ENCODE data around the gene CHSY3.

The CHSY3 gene

DNA sequence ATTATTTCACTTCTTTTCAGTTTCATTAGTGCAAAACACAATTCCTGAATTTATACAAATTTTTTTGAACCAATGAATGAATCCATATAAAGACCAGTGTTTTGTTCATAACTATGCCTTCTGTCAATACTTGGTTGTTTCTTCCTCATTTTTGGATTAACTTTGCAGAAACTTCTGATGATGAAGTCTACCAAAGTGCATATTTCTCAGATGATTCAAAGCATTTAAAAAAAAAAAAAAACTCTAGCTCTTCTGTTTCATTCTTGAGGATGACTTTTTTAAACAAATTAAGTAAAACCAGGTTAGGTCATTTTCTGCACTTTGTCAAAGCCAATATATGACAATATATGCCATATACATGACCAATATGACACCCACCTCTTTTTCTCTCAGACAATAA, 92.6 kb downstream of the CHSY3 start:
- H3K4me1 ChIP-seq (ENCODE audit: control insufficient read depth, low read depth, low read length) = peaks cover 2% of the 10 kb centered on the region
- no peak overlapping the region for H3K9ac ChIP-seq (ENCODE audit: low read length)
- no peak overlapping the region for H3K27ac ChIP-seq (ENCODE audit: low read length)
- no peak overlapping the region for H3K4me3 ChIP-seq (ENCODE audit: low read length)
- no peaks in the 10 kb centered on the region for H3K36me3 ChIP-seq (ENCODE audit: control insufficient read depth, low read depth, low read length)
- H3K27me3 ChIP-seq (ENCODE audit: control insufficient read depth, insufficient read depth, low read length) = no peaks in the 10 kb centered on the region
- H3K9me3 ChIP-seq (ENCODE audit: control insufficient read depth, low read depth, low read length) = no peaks in the 10 kb centered on the region

DNA sequence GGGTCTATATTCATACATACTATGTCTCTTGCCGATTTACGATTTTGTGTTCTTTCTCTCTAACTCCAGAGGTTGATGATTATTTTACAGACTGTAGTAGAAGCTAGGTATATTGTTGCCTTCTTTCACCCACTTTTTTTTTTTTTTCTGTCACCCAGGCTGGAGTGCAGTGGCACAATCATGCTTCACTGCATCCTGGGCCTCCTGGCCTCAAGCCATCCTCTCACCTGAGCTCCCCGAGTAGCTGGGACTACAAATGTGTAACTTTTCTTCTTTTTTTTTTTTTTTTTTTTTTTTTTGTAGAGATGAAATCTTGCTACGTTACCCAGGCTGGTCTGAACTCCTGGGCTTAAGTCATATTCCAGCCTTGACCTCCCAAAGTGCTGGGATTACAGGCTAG, 96.2 kb downstream of the CHSY3 start:
- no peaks in the 10 kb centered on the region for H3K36me3 ChIP-seq (ENCODE audit: control insufficient read depth, low read depth, low read length)
- peaks cover 14% of the 10 kb centered on the region for H3K4me1 ChIP-seq (ENCODE audit: control insufficient read depth, low read depth, low read length)
- H3K9me3 ChIP-seq (ENCODE audit: control insufficient read depth, low read depth, low read length) = no peaks in the 10 kb centered on the region
- no peak overlapping the region for H3K27ac ChIP-seq (ENCODE audit: low read length)
- no peaks in the 10 kb centered on the region for H3K27me3 ChIP-seq (ENCODE audit: control insufficient read depth, insufficient read depth, low read length)
- H3K9ac ChIP-seq (ENCODE audit: low read length) = no peak overlapping the region
- H3K4me3 ChIP-seq (ENCODE audit: low read length) = no peak overlapping the region

DNA sequence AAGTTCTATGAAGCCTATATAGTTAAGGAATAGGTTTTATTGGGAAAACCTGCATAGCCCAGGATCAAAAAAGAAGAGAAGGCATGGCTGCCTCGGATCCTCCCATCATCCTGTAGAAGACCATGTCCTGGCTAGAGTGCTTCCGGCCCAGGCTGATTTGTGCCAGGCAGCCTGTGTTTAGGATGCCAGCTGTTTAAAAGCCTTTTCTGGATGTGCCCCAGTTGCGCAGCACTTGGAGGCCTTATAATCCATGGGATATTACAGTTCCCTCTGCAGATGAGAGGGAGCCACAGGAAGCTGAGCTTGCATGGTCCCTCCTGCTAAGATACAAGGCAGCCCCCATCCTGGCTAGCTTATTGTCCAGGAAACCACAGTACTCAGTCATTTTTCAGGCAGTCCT, 97.9 kb downstream of the CHSY3 start:
- H3K4me1 ChIP-seq (ENCODE audit: control insufficient read depth, low read depth, low read length) = peaks cover 14% of the 10 kb centered on the region

DNA sequence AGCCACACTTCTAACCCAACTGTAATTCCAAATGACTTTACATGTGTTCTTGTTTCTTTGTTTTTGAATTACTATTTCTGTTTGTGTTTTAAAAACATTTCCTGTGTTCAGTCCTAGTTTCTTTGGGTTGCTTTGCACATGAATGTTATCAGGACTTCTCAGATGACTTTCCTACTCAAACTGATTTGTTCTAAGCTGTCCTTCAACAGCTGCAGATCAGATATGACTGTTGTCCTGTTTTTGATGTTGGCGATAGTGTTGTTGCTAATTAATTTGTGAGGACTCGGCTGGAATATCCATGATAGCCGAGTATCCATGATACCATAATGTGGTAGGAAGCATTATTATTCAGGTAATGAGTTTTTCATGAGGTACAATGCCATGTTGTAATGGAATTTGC, 98.6 kb downstream of the CHSY3 start:
- no peak overlapping the region for H3K4me3 ChIP-seq (ENCODE audit: low read length)
- H3K36me3 ChIP-seq (ENCODE audit: control insufficient read depth, low read depth, low read length) = no peaks in the 10 kb centered on the region
- peaks cover 14% of the 10 kb centered on the region for H3K4me1 ChIP-seq (ENCODE audit: control insufficient read depth, low read depth, low read length)
- H3K9ac ChIP-seq (ENCODE audit: low read length) = no peak overlapping the region
- H3K9me3 ChIP-seq (ENCODE audit: control insufficient read depth, low read depth, low read length) = no peaks in the 10 kb centered on the region
- H3K27me3 ChIP-seq (ENCODE audit: control insufficient read depth, insufficient read depth, low read length) = no peaks in the 10 kb centered on the region
- H3K27ac ChIP-seq (ENCODE audit: low read length) = no peak overlapping the region

More for the DNA sequence above, 97.9 kb downstream of the CHSY3 start:
- no peaks in the 10 kb centered on the region for H3K27me3 ChIP-seq (ENCODE audit: control insufficient read depth, insufficient read depth, low read length)
- H3K36me3 ChIP-seq (ENCODE audit: control insufficient read depth, low read depth, low read length) = no peaks in the 10 kb centered on the region
- H3K9ac ChIP-seq (ENCODE audit: low read length) = no peak overlapping the region
- no peaks in the 10 kb centered on the region for H3K9me3 ChIP-seq (ENCODE audit: control insufficient read depth, low read depth, low read length)
- no peak overlapping the region for H3K4me3 ChIP-seq (ENCODE audit: low read length)
- no peak overlapping the region for H3K27ac ChIP-seq (ENCODE audit: low read length)

DNA sequence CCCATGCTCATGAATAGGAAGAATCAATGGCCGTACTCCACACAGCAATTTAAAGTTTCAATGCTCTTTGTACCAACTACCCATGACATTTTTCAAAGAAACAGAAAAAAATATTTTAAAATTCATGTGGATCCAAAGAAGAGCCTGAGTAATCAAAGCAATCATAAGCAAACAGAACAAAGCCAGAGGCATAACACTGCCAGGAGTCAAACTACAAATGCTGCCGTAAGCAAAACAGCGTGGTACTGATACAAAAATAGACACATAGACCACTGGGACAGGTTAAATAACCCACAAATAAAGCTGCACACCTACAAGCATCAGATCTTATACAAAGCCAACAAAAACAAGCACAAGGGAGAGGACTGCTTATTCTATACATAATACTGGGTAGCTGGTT, 107.7 kb downstream of the CHSY3 start:
- H3K4me3 ChIP-seq (ENCODE audit: low read length) = no peak overlapping the region
- H3K9me3 ChIP-seq (ENCODE audit: control insufficient read depth, low read depth, low read length) = peaks cover 3% of the 10 kb centered on the region
- no peaks in the 10 kb centered on the region for H3K36me3 ChIP-seq (ENCODE audit: control insufficient read depth, low read depth, low read length)
- H3K27me3 ChIP-seq (ENCODE audit: control insufficient read depth, insufficient read depth, low read length) = no peaks in the 10 kb centered on the region
- no peak overlapping the region for H3K9ac ChIP-seq (ENCODE audit: low read length)
- no peaks in the 10 kb centered on the region for H3K4me1 ChIP-seq (ENCODE audit: control insufficient read depth, low read depth, low read length)
- no peak overlapping the region for H3K27ac ChIP-seq (ENCODE audit: low read length)

DNA sequence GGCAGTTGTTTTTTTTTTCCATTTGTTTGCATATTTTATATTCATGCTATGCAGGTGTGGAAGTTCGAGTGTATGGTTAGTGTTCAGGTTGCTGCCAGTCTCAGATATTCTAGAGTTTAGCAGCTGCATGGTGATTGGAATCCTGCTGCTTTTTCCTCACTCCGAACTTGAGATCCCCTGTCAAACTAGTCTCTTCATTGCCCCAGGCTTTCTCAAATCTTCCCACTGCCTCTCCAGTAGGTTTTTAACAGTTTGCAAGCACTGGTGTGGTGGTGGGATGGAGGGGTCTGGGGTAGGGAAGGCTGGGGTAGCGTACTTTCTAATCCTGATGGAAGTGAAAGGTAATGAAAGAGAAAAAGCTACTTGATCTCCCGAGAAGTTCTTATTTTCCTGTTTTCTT, 112.9 kb downstream of the CHSY3 start:
- H3K27me3 ChIP-seq (ENCODE audit: control insufficient read depth, insufficient read depth, low read length) = no peaks in the 10 kb centered on the region
- H3K27ac ChIP-seq (ENCODE audit: low read length) = no peak overlapping the region
- H3K9me3 ChIP-seq (ENCODE audit: control insufficient read depth, low read depth, low read length) = no peaks in the 10 kb centered on the region
- H3K9ac ChIP-seq (ENCODE audit: low read length) = no peak overlapping the region
- H3K4me1 ChIP-seq (ENCODE audit: control insufficient read depth, low read depth, low read length) = no peaks in the 10 kb centered on the region
- H3K4me3 ChIP-seq (ENCODE audit: low read length) = no peak overlapping the region
- H3K36me3 ChIP-seq (ENCODE audit: control insufficient read depth, low read depth, low read length) = no peaks in the 10 kb centered on the region

- H3K36me3 ChIP-seq (ENCODE audit: control insufficient read depth, low read depth, low read length) = no peaks in the 10 kb centered on the region
- no peak overlapping the region for H3K27ac ChIP-seq (ENCODE audit: low read length)
- no peaks in the 10 kb centered on the region for H3K27me3 ChIP-seq (ENCODE audit: control insufficient read depth, insufficient read depth, low read length)
- no peak overlapping the region for H3K9ac ChIP-seq (ENCODE audit: low read length)
- no peak overlapping the region for H3K4me3 ChIP-seq (ENCODE audit: low read length)
- no peaks in the 10 kb centered on the region for H3K4me1 ChIP-seq (ENCODE audit: control insufficient read depth, low read depth, low read length)
- no peaks in the 10 kb centered on the region for H3K9me3 ChIP-seq (ENCODE audit: control insufficient read depth, low read depth, low read length)
Observed at GRCh38 chr5:130018641-130019040, 114.4 kb downstream of the CHSY3 start.

GRCh38 chr5:130021000-130021399, 116.7 kb downstream of the CHSY3 start:
- no peaks in the 10 kb centered on the region for H3K36me3 ChIP-seq (ENCODE audit: control insufficient read depth, low read depth, low read length)
- H3K9ac ChIP-seq (ENCODE audit: low read length) = no peak overlapping the region
- no peaks in the 10 kb centered on the region for H3K27me3 ChIP-seq (ENCODE audit: control insufficient read depth, insufficient read depth, low read length)
- no peaks in the 10 kb centered on the region for H3K4me1 ChIP-seq (ENCODE audit: control insufficient read depth, low read depth, low read length)
- H3K4me3 ChIP-seq (ENCODE audit: low read length) = no peak overlapping the region
- no peaks in the 10 kb centered on the region for H3K9me3 ChIP-seq (ENCODE audit: control insufficient read depth, low read depth, low read length)
- no peak overlapping the region for H3K27ac ChIP-seq (ENCODE audit: low read length)

DNA sequence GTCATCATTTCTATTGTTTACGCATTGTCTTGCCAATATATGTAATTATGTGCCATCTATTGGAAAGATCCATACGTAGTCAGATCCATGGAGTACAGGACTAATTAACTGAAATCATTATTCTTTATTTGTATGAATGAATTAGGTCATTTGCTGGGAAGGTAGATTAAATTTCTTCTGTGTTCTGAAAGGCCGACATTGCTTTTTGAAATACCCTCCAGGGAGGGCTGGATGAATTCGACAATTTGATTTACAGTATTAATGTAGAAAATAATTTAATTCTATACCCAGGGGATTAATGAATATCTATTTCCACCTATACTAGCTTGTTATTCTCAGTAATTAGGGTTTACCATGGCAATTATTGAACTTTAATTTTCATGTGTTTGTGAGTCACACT, 117.6 kb downstream of the CHSY3 start:
- Histone ChIP-seq H3K4me1 (ENCODE audit: control insufficient read depth, low read depth, low read length) (no peaks in the 10 kb centered on the region), H3K27ac (ENCODE audit: low read length) (no peak overlapping the region)

GRCh38 chr5:130023604-130024003, 119.3 kb downstream of the CHSY3 start:
- Histone ChIP-seq H3K36me3 (ENCODE audit: control insufficient read depth, low read depth, low read length) (no peaks in the 10 kb centered on the region), H3K9me3 (ENCODE audit: control insufficient read depth, low read depth, low read length) (no peaks in the 10 kb centered on the region), H3K4me1 (ENCODE audit: control insufficient read depth, low read depth, low read length) (no peaks in the 10 kb centered on the region), H3K27me3 (ENCODE audit: control insufficient read depth, insufficient read depth, low read length) (no peaks in the 10 kb centered on the region), H3K9ac (ENCODE audit: low read length) (no peak overlapping the region), H3K4me3 (ENCODE audit: low read length) (no peak overlapping the region), H3K27ac (ENCODE audit: low read length) (no peak overlapping the region)

More for the DNA sequence above, 117.6 kb downstream of the CHSY3 start:
- H3K36me3 ChIP-seq (ENCODE audit: control insufficient read depth, low read depth, low read length) = no peaks in the 10 kb centered on the region
- no peak overlapping the region for H3K4me3 ChIP-seq (ENCODE audit: low read length)
- no peak overlapping the region for H3K9ac ChIP-seq (ENCODE audit: low read length)
- H3K27me3 ChIP-seq (ENCODE audit: control insufficient read depth, insufficient read depth, low read length) = no peaks in the 10 kb centered on the region
- no peaks in the 10 kb centered on the region for H3K9me3 ChIP-seq (ENCODE audit: control insufficient read depth, low read depth, low read length)

GRCh38 chr5:130024006-130024405, 119.7 kb downstream of the CHSY3 start:
- Histone ChIP-seq H3K4me1 (ENCODE audit: control insufficient read depth, low read depth, low read length) (no peaks in the 10 kb centered on the region), H3K9ac (ENCODE audit: low read length) (no peak overlapping the region), H3K9me3 (ENCODE audit: control insufficient read depth, low read depth, low read length) (no peaks in the 10 kb centered on the region), H3K27ac (ENCODE audit: low read length) (no peak overlapping the region), H3K4me3 (ENCODE audit: low read length) (no peak overlapping the region), H3K27me3 (ENCODE audit: control insufficient read depth, insufficient read depth, low read length) (no peaks in the 10 kb centered on the region), H3K36me3 (ENCODE audit: control insufficient read depth, low read depth, low read length) (no peaks in the 10 kb centered on the region)

DNA sequence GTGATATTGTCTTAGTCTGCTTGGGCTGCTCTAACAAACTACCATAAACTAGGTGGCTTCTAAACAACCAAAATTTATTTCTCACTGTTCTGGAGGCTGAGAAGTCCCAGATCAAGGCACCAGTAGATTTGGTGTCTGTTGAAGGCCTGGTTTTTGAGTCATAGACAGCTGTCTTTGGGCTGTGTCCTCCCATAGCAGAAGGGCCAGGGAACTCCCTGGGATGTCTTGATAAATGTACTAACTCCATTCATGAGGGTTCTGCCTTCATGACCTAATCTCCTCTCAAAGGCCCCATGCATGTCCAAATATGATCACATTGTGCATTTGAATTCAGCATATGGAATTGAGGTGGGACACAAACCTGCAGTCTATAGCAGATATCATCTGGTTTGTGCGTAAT, 121.2 kb downstream of the CHSY3 start:
- H3K27ac ChIP-seq (ENCODE audit: low read length) = no peak overlapping the region
- H3K4me1 ChIP-seq (ENCODE audit: control insufficient read depth, low read depth, low read length) = no peaks in the 10 kb centered on the region
- H3K9ac ChIP-seq (ENCODE audit: low read length) = no peak overlapping the region
- H3K4me3 ChIP-seq (ENCODE audit: low read length) = no peak overlapping the region
- H3K9me3 ChIP-seq (ENCODE audit: control insufficient read depth, low read depth, low read length) = no peaks in the 10 kb centered on the region
- H3K27me3 ChIP-seq (ENCODE audit: control insufficient read depth, insufficient read depth, low read length) = no peaks in the 10 kb centered on the region
- H3K36me3 ChIP-seq (ENCODE audit: control insufficient read depth, low read depth, low read length) = no peaks in the 10 kb centered on the region
